Measurements from ENCODE around the gene TBC1D2. TPM values are rescaled to one million over a fixed set of nuclear protein-coding genes. Genes with fewer than 3 reads are reported as not detected.
"Not testable (repeated sequence)": the region's sequence is repeated elsewhere in the genome, so short reads cannot be mapped to it uniquely, and the experiment has no call there.

The TBC1D2 gene
- total RNA-seq, 1 donor from 2014 or later, result 1.9 TPM

GRCh38 chr9:98272083-98272482 is 16.6 kb upstream of the TBC1D2 start:
- no peak for DNase-seq

DNA sequence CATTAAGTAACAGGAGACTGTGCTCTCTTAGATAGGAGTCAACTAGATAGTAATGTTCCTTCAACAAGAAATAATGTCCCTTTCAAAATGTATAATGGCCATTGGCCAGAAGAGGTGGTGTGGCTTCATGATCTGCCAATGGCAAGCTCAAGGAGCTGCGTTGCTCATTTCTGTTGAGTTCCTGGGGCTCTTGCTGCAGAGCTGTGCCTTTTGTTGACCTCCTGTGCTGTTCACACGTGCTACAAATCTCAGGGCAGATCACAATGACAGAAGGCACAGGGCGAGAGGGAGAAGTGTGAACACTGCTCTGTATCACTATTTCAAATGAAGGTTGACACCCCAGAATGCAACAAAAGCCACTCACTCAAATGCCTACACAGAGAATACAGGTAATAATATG is 16.0 kb upstream of the TBC1D2 start:
- DNase-seq, result no peak

GRCh38 chr9:98270284-98270683 is 14.8 kb upstream of the TBC1D2 start:
- DNase-seq, result not testable (repeated sequence)

- DNase-seq, result not testable (repeated sequence)
These were observed 14.2 kb upstream of the TBC1D2 start for GRCh38 chr9:98269652-98270051.

DNA sequence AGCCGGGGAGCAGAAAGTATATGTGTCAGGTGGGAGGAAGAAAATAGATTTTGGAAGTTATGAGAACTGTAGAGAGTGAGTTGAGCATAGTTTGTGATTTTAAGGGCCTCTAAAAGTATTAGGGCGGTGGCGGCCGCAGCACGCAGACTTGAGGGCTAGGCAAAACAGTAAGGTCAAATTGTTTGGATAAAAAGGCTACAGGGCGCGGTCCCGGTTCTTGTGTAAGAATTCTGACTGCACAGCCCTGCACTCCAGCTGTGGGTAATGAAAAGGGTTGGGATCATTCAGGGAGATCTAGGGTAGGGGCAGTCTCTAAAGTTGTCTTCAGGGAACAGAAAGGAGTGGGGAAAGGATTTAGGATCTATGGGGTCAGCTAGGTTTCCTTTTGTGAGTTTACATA is 12.1 kb upstream of the TBC1D2 start:
- not testable (repeated sequence) for DNase-seq

DNA sequence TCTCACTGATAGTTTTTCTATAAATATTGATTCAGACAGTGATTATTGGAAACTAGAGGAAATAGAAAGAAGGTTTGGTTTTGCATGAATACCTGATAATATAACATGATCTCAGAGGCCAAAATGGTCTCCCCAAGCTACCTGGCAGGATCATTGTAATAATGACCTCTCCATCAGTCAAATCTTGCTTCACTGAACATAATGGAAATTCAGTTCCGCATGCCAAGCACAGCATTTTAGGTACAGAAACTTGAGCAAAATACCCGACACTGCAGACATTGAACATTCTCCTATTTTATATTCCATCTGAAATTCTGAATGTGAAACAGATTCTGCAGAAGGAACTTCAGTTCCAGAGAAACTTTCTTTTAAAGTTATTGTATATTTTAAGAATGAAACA is 9.1 kb upstream of the TBC1D2 start:
- no peak for DNase-seq

GRCh38 chr9:98263482-98264357 is 8.3 kb upstream of the TBC1D2 start:
- DNase-seq, result peak; percentile 45

- no peak for DNase-seq
These were observed 7.6 kb upstream of the TBC1D2 start for GRCh38 chr9:98263080-98263479.

DNA sequence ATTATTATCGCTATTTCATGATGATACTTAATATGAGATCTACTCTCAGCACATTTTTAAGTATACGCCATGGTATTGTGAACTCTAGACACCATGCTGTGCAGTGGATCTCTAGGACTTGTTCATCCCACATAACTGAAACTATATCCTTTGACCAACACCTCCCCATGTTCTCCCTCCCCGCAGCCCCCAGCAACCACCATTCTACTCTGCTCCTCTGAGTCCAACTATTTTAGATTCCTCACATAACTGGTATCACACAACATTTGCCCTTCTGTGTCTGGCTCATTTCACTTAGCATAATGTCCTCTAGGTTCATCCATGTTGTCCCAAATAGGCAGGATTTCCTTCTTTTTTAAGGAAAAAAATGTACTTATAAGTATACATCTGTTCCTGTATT is 6.6 kb upstream of the TBC1D2 start:
- no peak for DNase-seq

DNA sequence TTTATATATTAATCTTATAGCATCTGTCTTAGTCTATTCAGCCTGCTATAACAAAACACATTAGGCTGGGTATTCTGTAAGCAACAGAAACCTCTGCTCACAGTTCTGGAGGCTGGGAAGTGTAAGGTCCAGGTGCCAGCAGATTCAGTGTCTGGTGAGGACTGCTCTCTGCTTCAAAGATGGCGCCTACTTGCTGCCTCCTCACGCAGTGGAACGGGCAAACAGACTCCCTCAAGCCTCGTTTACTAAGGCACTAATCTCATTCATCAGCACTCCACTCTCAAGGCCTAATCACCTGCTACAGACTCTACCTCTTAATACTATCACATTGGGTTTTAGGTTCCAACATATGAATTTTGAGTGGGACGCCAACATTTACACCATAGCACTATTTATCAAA is 5.2 kb upstream of the TBC1D2 start:
- DNase-seq, result no peak

DNA sequence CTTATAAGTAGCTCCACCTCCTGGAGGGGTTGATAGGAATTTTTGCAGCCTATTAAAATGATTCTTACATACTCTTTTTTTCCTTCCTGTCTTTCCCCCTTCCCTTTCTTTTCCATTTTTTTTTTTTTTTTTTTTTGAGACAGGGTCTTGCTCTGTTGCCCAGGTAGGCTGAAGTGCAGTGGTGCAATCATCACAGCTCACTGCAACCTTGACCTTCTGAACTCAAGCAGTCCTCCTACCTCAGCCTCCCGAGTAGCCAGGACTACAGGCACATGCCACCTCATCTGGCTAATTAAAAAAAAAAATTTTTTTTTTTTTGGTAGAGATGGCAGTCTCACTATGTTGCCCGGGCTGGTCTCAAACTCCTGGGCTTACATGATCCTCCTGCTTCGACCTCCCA is 4.3 kb upstream of the TBC1D2 start:
- DNase-seq, result no peak

GRCh38 chr9:98256756-98257155 is 1.3 kb upstream of the TBC1D2 start:
- no peak for DNase-seq

DNA sequence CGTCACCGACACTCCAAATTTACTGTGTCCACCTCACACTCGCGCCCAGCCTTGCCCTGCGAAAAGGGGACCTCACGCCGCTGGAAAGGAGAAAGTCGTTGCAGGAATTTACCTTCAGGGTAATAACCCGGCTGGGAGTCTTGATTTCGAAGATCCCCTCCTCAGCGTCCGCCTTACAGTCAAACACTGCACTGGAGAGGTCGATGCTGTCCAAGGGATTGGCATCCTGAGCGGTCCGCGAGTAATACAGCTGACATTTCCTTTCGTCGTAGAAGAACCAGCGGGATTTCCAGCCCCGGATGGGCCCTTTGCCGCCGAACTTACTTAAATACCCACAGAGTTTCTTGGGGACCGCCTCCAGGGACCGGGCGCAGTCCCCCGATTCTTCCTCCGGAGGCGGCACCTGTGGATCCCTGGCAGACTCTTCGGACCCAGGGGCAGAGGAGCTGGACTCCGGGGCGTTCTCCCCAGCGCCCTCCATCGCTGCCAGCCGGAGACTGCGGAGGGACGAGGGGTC is 330 bp downstream of the TBC1D2 start:
- DNase-seq, result no peak

- DNase-seq, result no peak
These were observed 1.0 kb downstream of the TBC1D2 start for GRCh38 chr9:98254228-98255060.

- DNase-seq, result no peak
These were observed 1.9 kb downstream of the TBC1D2 start for GRCh38 chr9:98253565-98253964.

- DNase-seq, result no peak
These were observed 3.9 kb downstream of the TBC1D2 start for GRCh38 chr9:98251551-98251950.

DNA sequence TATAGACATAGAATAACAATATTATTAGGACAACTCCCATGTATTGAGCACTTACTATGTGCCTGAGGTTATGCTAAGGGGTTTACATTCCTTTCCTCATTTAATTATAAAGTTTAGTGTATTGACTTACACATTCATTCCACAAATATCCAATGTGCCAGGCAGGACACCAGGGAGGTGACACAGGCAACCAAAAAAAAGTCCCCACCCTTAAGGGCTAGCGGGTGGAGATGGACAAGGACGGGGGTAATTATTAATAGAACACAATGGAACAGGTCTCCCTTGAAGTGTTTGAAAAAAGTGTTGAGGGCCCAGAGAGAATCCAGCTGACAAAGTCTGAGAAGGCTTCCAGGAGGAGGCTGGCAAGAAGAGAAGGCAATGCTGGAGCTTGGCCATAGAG is 5.7 kb downstream of the TBC1D2 start:
- DNase-seq, result no peak

- DNase-seq, result no peak
These were observed 6.5 kb downstream of the TBC1D2 start for GRCh38 chr9:98248737-98249474.

- no peak for DNase-seq
These were observed 7.4 kb downstream of the TBC1D2 start for GRCh38 chr9:98247831-98248657.

DNA sequence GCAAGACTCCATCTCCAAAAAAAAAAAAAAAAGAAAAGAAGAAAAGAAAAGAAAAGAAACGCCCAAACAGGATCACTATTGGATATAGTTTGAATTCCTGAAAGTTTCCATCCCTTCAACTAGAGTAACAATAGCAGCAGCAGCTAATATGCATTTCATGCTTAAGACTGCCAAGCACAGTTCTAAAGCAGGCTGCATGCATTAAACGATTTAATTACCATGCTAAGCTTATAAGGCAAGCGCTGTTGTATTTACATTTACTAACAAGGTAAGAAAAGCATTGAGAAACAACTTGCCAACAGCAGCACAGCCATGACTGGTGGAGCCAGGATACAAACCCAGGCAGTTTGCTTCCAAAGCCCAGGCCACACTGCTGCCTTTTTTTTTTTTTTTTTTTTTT is 13.0 kb downstream of the TBC1D2 start:
- no peak for DNase-seq

All from occipital lobe (tissue), 2 donors.